Neural cell (in vitro differentiated cells): ENCODE data around the gene KRT15. TPM values are rescaled to one million over a fixed set of nuclear protein-coding genes. Genes with fewer than 3 reads are reported as not detected.

ENCODE experiments used
- H2AFZ ChIP-seq: fragments of 200-600, 300-800 bp; sonication (generic), shearing (Covaris generic); 2 replicates; pipeline ENCODE4 v1.6.0; 2014; ENCODE audit warnings: low read depth, mild to moderate bottlenecking, antibody characterized with exemption, low read length, moderate library complexity
- H3F3A ChIP-seq: fragments of 200-600 bp; shearing (Covaris generic); 2 replicates; pipeline ENCODE4 v1.6.1; 2016; ENCODE audit warnings: mild to moderate bottlenecking, moderate library complexity, mixed read lengths, antibody characterized with exemption, low read length; ENCODE audit not compliant: insufficient read depth, poor library complexity, severe bottlenecking
- H3K27ac ChIP-seq: fragments of 200-600, 300-800 bp; sonication (generic), shearing (Covaris generic); 2 replicates; pipeline ENCODE4 v1.5.1; 2014; ENCODE audit warnings: mild to moderate bottlenecking, low read length, moderate library complexity
- H3K27me3 ChIP-seq: fragments of 300-800, 200-600 bp; sonication (generic), shearing (Covaris generic); 2 replicates; pipeline ENCODE4 v1.6.0; 2014; ENCODE audit warnings: mild to moderate bottlenecking, low read depth, low read length, moderate library complexity; ENCODE audit not compliant: insufficient read depth
- H3K36me3 ChIP-seq: fragments of 300-800, 200-600 bp; sonication (generic), shearing (Covaris generic); 2 replicates; pipeline ENCODE4 v1.5.1; 2014; ENCODE audit warnings: mild to moderate bottlenecking, antibody characterized with exemption, low read length, moderate library complexity; ENCODE audit not compliant: insufficient read depth
- H3K4me2 ChIP-seq: fragments of 300-800, 200-600 bp; sonication (generic), shearing (Covaris generic); 2 replicates; pipeline ENCODE4 v1.6.0; 2014; ENCODE audit warnings: mild to moderate bottlenecking, low read length
- H3K4me3 ChIP-seq: fragments of 300-800, 200-600 bp; sonication (generic), shearing (Covaris generic); 2 replicates; pipeline ENCODE4 v1.5.1; 2014; ENCODE audit warnings: mild to moderate bottlenecking, low read length, moderate library complexity
- H3K79me2 ChIP-seq: fragments of 200-600 bp; shearing (Covaris generic); replicated peaks from 2 replicates; pipeline ENCODE4 v1.6.0; 2014; ENCODE audit warnings: mild to moderate bottlenecking, low read length, moderate library complexity; ENCODE audit not compliant: insufficient read depth
- H3K9ac ChIP-seq: fragments of 300-800, 200-600 bp; sonication (generic), shearing (Covaris generic); 2 replicates; pipeline ENCODE4 v1.6.1; 2016; ENCODE audit warnings: mild to moderate bottlenecking, low read length, mixed read lengths
- H3K9me2 ChIP-seq: fragments of 200-600 bp; shearing (Covaris generic); 2 replicates; pipeline ENCODE4 v1.6.1; 2016; ENCODE audit warnings: mild to moderate bottlenecking, low read length, mixed read lengths; ENCODE audit not compliant: insufficient read depth
- H3K9me3 ChIP-seq: fragments of 200-600, 300-800 bp; sonication (generic), shearing (Covaris generic); 2 replicates; pipeline ENCODE4 v1.6.1; 2016; ENCODE audit warnings: mild to moderate bottlenecking, mixed run types, low read length, moderate library complexity, mixed read lengths
- H4K20me1 ChIP-seq: fragments of 200-600 bp; shearing (Covaris generic); 2 replicates; pipeline ENCODE4 v1.6.1; 2016; ENCODE audit warnings: mild to moderate bottlenecking, mixed run types; ENCODE audit not compliant: insufficient read depth
- EP300 ChIP-seq: fragments of 450-650 bp; conservative IDR thresholded peaks from 2 replicates; pipeline ENCODE4 v1.6.1; 2014; ENCODE audit warnings: antibody characterized with exemption, mild to moderate bottlenecking, moderate library complexity; ENCODE audit not compliant: poor library complexity, severe bottlenecking
- EZH2 ChIP-seq: fragments of 200-600, 300-800 bp; shearing (Covaris generic), sonication (generic); IDR thresholded peaks from 2 replicates; pipeline ENCODE4 v1.6.1; 2014; ENCODE audit warnings: antibody characterized with exemption, low read length, borderline replicate concordance, mild to moderate bottlenecking; ENCODE audit not compliant: insufficient read depth, poor library complexity, severe bottlenecking
- MXI1 ChIP-seq: fragments of 450-650 bp; conservative IDR thresholded peaks from 2 replicates; pipeline ENCODE4 v1.6.1; 2014; ENCODE audit warnings: antibody characterized with exemption, mild to moderate bottlenecking; ENCODE audit not compliant: poor library complexity, severe bottlenecking
- RAD21 ChIP-seq: fragments of 450-650 bp; conservative IDR thresholded peaks from 2 replicates; pipeline ENCODE4 v1.6.1; 2014; ENCODE audit warnings: antibody characterized with exemption, mild to moderate bottlenecking, moderate library complexity
- SMC3 ChIP-seq: fragments of 450-650 bp; conservative IDR thresholded peaks from 2 replicates; pipeline ENCODE4 v1.6.1; 2014; ENCODE audit warnings: antibody characterized with exemption, mild to moderate bottlenecking, moderate library complexity; ENCODE audit not compliant: poor library complexity
- TAF1 ChIP-seq: IDR thresholded peaks from 2 replicates; pipeline ENCODE4 v1.6.1; 2012; ENCODE audit warnings: low read depth
- polyA plus RNA-seq: library from polyadenylated mRNA; depleted of rRNA; stranded (reverse); fragments of >200 nt; gene quantifications from 2 replicates; pipeline ENCODE4 v1.2.3, GENCODE V29; 2014
- TF ChIP-seq, protein P1 (sequence below): IDR thresholded peaks from 2 replicates; pipeline ENCODE4 v1.6.1; 2012; ENCODE audit warnings: borderline replicate concordance
- TF ChIP-seq, protein P2 (sequence below): fragments of 450-650 bp; IDR thresholded peaks from 2 replicates; pipeline ENCODE4 v1.5.1; 2014; ENCODE audit warnings: antibody characterized with exemption, mild to moderate bottlenecking, moderate library complexity; ENCODE audit not compliant: poor library complexity, severe bottlenecking

The KRT15 gene
- polyA plus RNA-seq, 1 donor from 2014 or later = 0.09 TPM

DNA sequence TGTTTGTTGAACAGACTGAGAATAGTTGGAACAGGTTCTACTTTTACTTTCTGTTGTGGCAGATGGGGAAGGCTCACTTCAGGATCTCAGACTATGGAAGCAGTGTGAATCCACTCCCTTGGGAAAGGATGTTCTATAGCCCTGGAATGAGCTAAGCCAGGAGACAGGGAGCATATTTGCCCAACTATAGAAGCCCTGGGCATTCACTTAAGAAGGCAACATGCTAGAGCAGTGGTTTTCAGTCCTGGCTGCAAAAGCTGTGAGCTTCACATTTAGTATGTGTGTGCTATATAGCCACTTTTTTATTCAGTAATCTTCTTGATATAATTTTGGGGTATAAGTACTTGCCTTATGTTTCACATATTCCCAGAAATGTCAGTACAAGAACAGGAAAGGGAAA is 50.3 kb downstream of the KRT15 start:
- Histone ChIP-seq H3K4me2 (no peak overlapping the region), H3K27ac (no peak overlapping the region), H3K9ac (no peak overlapping the region), H3K27me3 (no peaks in the 10 kb centered on the region), H4K20me1 (no peaks in the 10 kb centered on the region), H2AFZ (no peak overlapping the region), H3F3A (no peaks in the 10 kb centered on the region), H3K36me3 (no peaks in the 10 kb centered on the region), H3K9me3 (no peaks in the 10 kb centered on the region), H3K79me2 (no peaks in the 10 kb centered on the region), H3K4me3 (no peak overlapping the region), H3K9me2 (no peaks in the 10 kb centered on the region)
- TF ChIP-seq MXI1 (no peak), RAD21 (no peak), EP300 (no peak), EZH2 (no peak), SMC3 (no peak)
- TF ChIP-seq, protein P1, sequence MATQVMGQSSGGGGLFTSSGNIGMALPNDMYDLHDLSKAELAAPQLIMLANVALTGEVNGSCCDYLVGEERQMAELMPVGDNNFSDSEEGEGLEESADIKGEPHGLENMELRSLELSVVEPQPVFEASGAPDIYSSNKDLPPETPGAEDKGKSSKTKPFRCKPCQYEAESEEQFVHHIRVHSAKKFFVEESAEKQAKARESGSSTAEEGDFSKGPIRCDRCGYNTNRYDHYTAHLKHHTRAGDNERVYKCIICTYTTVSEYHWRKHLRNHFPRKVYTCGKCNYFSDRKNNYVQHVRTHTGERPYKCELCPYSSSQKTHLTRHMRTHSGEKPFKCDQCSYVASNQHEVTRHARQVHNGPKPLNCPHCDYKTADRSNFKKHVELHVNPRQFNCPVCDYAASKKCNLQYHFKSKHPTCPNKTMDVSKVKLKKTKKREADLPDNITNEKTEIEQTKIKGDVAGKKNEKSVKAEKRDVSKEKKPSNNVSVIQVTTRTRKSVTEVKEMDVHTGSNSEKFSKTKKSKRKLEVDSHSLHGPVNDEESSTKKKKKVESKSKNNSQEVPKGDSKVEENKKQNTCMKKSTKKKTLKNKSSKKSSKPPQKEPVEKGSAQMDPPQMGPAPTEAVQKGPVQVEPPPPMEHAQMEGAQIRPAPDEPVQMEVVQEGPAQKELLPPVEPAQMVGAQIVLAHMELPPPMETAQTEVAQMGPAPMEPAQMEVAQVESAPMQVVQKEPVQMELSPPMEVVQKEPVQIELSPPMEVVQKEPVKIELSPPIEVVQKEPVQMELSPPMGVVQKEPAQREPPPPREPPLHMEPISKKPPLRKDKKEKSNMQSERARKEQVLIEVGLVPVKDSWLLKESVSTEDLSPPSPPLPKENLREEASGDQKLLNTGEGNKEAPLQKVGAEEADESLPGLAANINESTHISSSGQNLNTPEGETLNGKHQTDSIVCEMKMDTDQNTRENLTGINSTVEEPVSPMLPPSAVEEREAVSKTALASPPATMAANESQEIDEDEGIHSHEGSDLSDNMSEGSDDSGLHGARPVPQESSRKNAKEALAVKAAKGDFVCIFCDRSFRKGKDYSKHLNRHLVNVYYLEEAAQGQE = no peak
- TF ChIP-seq, protein P2, sequence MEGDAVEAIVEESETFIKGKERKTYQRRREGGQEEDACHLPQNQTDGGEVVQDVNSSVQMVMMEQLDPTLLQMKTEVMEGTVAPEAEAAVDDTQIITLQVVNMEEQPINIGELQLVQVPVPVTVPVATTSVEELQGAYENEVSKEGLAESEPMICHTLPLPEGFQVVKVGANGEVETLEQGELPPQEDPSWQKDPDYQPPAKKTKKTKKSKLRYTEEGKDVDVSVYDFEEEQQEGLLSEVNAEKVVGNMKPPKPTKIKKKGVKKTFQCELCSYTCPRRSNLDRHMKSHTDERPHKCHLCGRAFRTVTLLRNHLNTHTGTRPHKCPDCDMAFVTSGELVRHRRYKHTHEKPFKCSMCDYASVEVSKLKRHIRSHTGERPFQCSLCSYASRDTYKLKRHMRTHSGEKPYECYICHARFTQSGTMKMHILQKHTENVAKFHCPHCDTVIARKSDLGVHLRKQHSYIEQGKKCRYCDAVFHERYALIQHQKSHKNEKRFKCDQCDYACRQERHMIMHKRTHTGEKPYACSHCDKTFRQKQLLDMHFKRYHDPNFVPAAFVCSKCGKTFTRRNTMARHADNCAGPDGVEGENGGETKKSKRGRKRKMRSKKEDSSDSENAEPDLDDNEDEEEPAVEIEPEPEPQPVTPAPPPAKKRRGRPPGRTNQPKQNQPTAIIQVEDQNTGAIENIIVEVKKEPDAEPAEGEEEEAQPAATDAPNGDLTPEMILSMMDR = no peak

DNA sequence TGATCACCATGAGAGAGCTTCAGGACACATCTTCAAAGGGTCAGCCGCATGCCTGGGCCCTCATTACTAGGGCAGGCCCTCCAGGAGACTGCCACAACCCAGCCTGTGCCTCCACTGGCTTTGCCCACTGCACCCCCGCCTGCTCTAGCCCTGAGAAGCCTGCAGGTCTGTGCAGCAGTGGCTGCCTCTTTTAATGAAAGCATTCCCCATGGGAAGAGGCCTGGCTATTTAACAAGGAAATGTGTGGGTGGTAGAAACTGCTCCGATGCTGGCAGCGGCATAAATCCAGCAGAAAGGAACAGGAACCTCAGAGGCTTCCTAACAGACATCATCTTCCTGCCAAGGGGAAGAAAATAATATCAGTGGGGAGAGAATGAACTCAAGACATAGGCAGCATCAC is 51.1 kb downstream of the KRT15 start:
- no peak overlapping the region for H3K9ac ChIP-seq
- TF ChIP-seq SMC3 (no peak), TAF1 (no peak), EP300 (no peak), EZH2 (no peak)
- TF ChIP-seq, protein P1 = no peak

More for the DNA sequence above, 51.1 kb downstream of the KRT15 start:
- Histone ChIP-seq H3K27ac (no peak overlapping the region), H3K4me2 (no peak overlapping the region), H3K27me3 (no peaks in the 10 kb centered on the region), H4K20me1 (no peaks in the 10 kb centered on the region), H3K4me3 (no peak overlapping the region), H3K9me2 (no peaks in the 10 kb centered on the region), H3K9me3 (no peaks in the 10 kb centered on the region), H3K79me2 (no peaks in the 10 kb centered on the region), H2AFZ (no peak overlapping the region), H3K36me3 (no peaks in the 10 kb centered on the region), H3F3A (no peaks in the 10 kb centered on the region)
